ENCODE data around the gene SIGLEC11.

DNA sequence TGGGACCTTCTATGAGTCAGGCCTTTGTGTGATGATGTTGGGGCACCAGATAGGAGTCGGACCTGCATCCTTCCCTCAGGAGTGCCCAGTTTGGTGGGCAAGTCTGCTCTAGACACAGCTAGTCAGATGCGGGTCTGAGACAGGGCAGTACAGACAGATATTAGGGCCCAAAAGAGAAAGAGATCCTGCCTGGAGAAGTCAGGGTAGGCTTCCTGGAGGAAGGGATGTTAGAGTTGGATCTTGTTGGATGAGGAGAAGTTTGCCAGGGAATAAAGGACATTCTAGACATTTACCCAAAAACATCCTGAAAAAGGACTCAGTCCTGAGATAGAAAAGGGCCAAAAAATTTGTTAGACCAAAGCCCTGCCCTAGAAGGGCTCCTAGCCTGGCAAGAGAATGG is 47.0 kb upstream of the SIGLEC11 start:
- TF ChIP-seq, protein P1, sequence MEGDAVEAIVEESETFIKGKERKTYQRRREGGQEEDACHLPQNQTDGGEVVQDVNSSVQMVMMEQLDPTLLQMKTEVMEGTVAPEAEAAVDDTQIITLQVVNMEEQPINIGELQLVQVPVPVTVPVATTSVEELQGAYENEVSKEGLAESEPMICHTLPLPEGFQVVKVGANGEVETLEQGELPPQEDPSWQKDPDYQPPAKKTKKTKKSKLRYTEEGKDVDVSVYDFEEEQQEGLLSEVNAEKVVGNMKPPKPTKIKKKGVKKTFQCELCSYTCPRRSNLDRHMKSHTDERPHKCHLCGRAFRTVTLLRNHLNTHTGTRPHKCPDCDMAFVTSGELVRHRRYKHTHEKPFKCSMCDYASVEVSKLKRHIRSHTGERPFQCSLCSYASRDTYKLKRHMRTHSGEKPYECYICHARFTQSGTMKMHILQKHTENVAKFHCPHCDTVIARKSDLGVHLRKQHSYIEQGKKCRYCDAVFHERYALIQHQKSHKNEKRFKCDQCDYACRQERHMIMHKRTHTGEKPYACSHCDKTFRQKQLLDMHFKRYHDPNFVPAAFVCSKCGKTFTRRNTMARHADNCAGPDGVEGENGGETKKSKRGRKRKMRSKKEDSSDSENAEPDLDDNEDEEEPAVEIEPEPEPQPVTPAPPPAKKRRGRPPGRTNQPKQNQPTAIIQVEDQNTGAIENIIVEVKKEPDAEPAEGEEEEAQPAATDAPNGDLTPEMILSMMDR (IDR thresholded peaks at IDR 0.05), result no peak
- TF ChIP-seq ZFX (IDR thresholded peaks at IDR 0.05; ENCODE audit: borderline replicate concordance), result no peak
